T-helper 1 cell (primary cell): ENCODE results near the gene SLC4A3.
"Not testable (repeated sequence)": the region's sequence is repeated elsewhere in the genome, so short reads cannot be mapped to it uniquely, and the experiment has no call there.

Experiments used
- DNase-seq, 5 donors: peaks; one replicate each; pipeline ENCODE4 v3.0.0-alpha.2; 2012 to 2020

SLC4A3 gene

GRCh38 chr2:219681694-219682300, 54.4 kb downstream of the SLC4A3 start:
- DNase-seq: no peak

GRCh38 chr2:219683474-219683873, 56.0 kb downstream of the SLC4A3 start:
- not testable (repeated sequence) for DNase-seq

- peak in 2 of 5 donors; percentile 7 to 12 for DNase-seq
Measured at GRCh38 chr2:219684721-219685689, 57.6 kb downstream of the SLC4A3 start.

GRCh38 chr2:219687272-219687671, 59.8 kb downstream of the SLC4A3 start:
- no peak for DNase-seq

GRCh38 chr2:219687882-219688559, 60.6 kb downstream of the SLC4A3 start:
- DNase-seq: no peak

GRCh38 chr2:219688560-219689445, 61.4 kb downstream of the SLC4A3 start:
- DNase-seq: no peak

GRCh38 chr2:219689676-219690628, 62.5 kb downstream of the SLC4A3 start:
- DNase-seq: peak in 2 of 5 donors; percentile 9 to 44

- DNase-seq: no peak
Measured at GRCh38 chr2:219691571-219691970, 64.1 kb downstream of the SLC4A3 start.
